Heart right ventricle (tissue), 16 donors: ENCODE measurements around the gene CHTOP. TPM values are rescaled to one million over a fixed set of nuclear protein-coding genes. Genes with fewer than 3 reads are reported as not detected.

Experiments used
- ATAC-seq, 8 donors: fragments of 200-7000 bp; cut with Tn5 transposase; one replicate each; pipeline ENCODE4 v1.9.1; 2020; ENCODE audit warnings: mild to moderate bottlenecking in 8 of 8, moderate library complexity in 8 of 8, moderate number of reproducible peaks in 1 of 8
- DNase-seq, 2 donors: peaks; one replicate each; pipeline ENCODE4 v3.0.0-alpha.2; 2020
- H3K27ac ChIP-seq, 10 donors: fragments of 200-600 bp; sonication (generic) in 2 of 10; one replicate each; pipeline versions ENCODE4 v1.5.0 to v1.8.0; 2020 to 2022; ENCODE audit warnings: mild to moderate bottlenecking in 3 of 10
- H3K27me3 ChIP-seq, 7 donors: fragments of 200-600 bp; one replicate each; pipeline ENCODE4 v1.8.0; 2021 to 2022; ENCODE audit warnings: mild to moderate bottlenecking in 2 of 7
- H3K36me3 ChIP-seq, 9 donors: fragments of 200-600 bp; sonication (generic) in 1 of 9; one replicate each; pipeline versions ENCODE4 v1.5.0 to v1.8.0; 2020 to 2022; ENCODE audit warnings: mild to moderate bottlenecking in 2 of 9
- H3K4me1 ChIP-seq, 9 donors: fragments of 200-600 bp; sonication (generic) in 1 of 9; one replicate each; pipeline versions ENCODE4 v1.5.0 to v1.8.0; 2020 to 2022; ENCODE audit warnings: mild to moderate bottlenecking in 4 of 9
- H3K4me3 ChIP-seq, 10 donors: fragments of 200-600 bp; sonication (generic) in 2 of 10; one replicate each; pipeline versions ENCODE4 v1.5.0 to v1.8.0; 2020 to 2022; ENCODE audit warnings: mild to moderate bottlenecking in 7 of 10, moderate library complexity in 2 of 10
- H3K9me3 ChIP-seq, 11 donors: fragments of 200-600 bp in 10 of 11; sonication (generic) in 2 of 11; one replicate each; pipeline versions ENCODE4 v1.5.0 to v1.8.0; 2013 to 2022; ENCODE audit warnings: mild to moderate bottlenecking in 2 of 11, control low read depth in 1 of 11, moderate library complexity in 1 of 11
- CTCF ChIP-seq, 9 donors: fragments of 200-600 bp; sonication (generic) in 2 of 9; IDR thresholded peaks; one replicate each; pipeline versions ENCODE4 v1.5.0 to v1.8.0; 2021 to 2022; ENCODE audit warnings: antibody characterized with exemption in 9 of 9, mild to moderate bottlenecking in 5 of 9, moderate library complexity in 1 of 9
- WGBS, 2 donors: extraction: QIAGEN DNeasy Blood & Tissue Kit; methylation state at CpG; one replicate each; pipeline ENCODE4 v1.1.7; 2013; ENCODE audit warnings: inconsistent platforms in 1 of 2; 5-methylcytosine and 5-hydroxymethylcytosine counted together
- intact Hi-C, 10 donors: fragments of 100-400 bp; cut with DNase I; formaldehyde crosslinking; loops; one replicate each; pipeline versions ENCODE4 v1.11.1 to v1.14.2; 2022
- microRNA-seq, 2 donors: library from miRNA; unstranded; fragments of <30 nt; microRNA quantifications; one replicate each; pipeline ENCODE4 v1.2.0, GENCODE V29; 2021
- polyA plus RNA-seq, 2 donors: library from polyadenylated mRNA; stranded (reverse); fragments of 200-250 nt; gene quantifications; one replicate each; pipeline ENCODE4 v1.2.3, GENCODE V29; 2013
- total RNA-seq, 10 donors: library from RNA; stranded (reverse); fragmentation: NEBNext Ultra II Directional in 3 of 10; extraction: Animal tissue kit (Norgen Biotek cat#: 25700) in 3 of 10; gene quantifications; one replicate each; pipeline versions ENCODE4 v1.2.1 to v1.2.4, GENCODE V29; 2021 to 2023
- donor health status: Arrhythmogenic right ventricular cardiomyopathy.
- donor health status: ischemic (EF 13 %, LVEDD 7.1; RV severe dilation, severe dysfunction).
- donor health status: healthy with polysubstance abuse.
- donor health status: DM: no; HTN: yes; CAD: no.
- donor health status: DM: no; HTN: no; CAD: no.
- donor health status: ischemic (EF 25% LVEDD 6.9; RV normal size, moderate dysfunction).
- donor health status: ischemic (EF 25% LVEDD 5.7; RV mildly dilated, moderate dysfunction).
- donor health status: healthy.
- donor health status: DM: yes; HTN: yes; CAD: no.
- donor health status: Ischemic cardiomyopathy.
- donor health status: ischemic (EF 35%, LVEDD 5.7; RV mildly dilated, moderate dysfunction).
- donor health status: nonischemic (EF 11% LVEDD 7.7; RV severe dilation, severe dysfunction).
- donor health status: DM: yes; HTN: yes; CAD: no.
- donor health status: PGD.
- donor health status: ischemic (EF 29% LVEDD 5.4; RV normal size, mild dysfunction).
- donor health status: nonischemic (EF 23%, LVEDD 6.1; RV moderate dilation, normal function).

Gene CHTOP
- total and polyA plus RNA-seq, 12 donors: 61.6 to 95.5 (median 77.7) TPM

GRCh38 chr1:153688736-153689328, 55.0 kb downstream of the CHTOP start:
- intact Hi-C loops: no loop called here
- no peak for ATAC-seq

GRCh38 chr1:153693466-153693865, 59.6 kb downstream of the CHTOP start:
- WGBS, 2 donors: 83 to 87% methylated on average over 4 of the region's 4 CpGs
- ATAC-seq: no peak
- intact Hi-C loops: no loop called here

More at GRCh38 chr1:153688736-153689328, 55.0 kb downstream of the CHTOP start:
- Histone ChIP-seq H3K4me1 (no peaks in the 10 kb centered on the region), H3K4me3 (no peak overlapping the region), H3K27me3 (no peaks in the 10 kb centered on the region), H3K27ac (no peak overlapping the region), H3K36me3 (peaks cover 0 to 88% (median 0%) of the 10 kb centered on the region in 9 donors), H3K9me3 (no peaks in the 10 kb centered on the region)
- no peak for TF ChIP-seq CTCF (IDR thresholded peaks at IDR 0.05)
- WGBS, 2 donors: 89 to 91% methylated on average over 18 of the region's 18 CpGs
- DNase-seq: no peak

More at GRCh38 chr1:153693466-153693865, 59.6 kb downstream of the CHTOP start:
- TF ChIP-seq CTCF (IDR thresholded peaks at IDR 0.05): no peak
- Histone ChIP-seq H3K4me1 (peaks cover 2 to 20% (median 15%) of the 10 kb centered on the region in 9 donors), H3K36me3 (peaks cover 0 to 45% (median 0%) of the 10 kb centered on the region in 9 donors), H3K27me3 (no peaks in the 10 kb centered on the region), H3K9me3 (no peaks in the 10 kb centered on the region), H3K27ac (no peak overlapping the region), H3K4me3 (no peak overlapping the region)
- no peak for DNase-seq

Small RNA genes lying within 50 kb of the gene (microRNA-seq; reads per million reads assigned to microRNA genes)
- gene MIR8083: 0 reads per million in 2 donors

Other genes with a start within 250 kb of the CHTOP start
- gene S100A8, start 243.0 kb upstream of the CHTOP start, total RNA-seq: 100 to 1,000 TPM in 1 of 10 donors, 10 to 100 TPM in 7, 1 to 10 TPM in 2; 6.2 to 105 (median 24.5) TPM
- 10 to 100 TPM; 73.6 to 79.2 TPM for gene S100A8, start 243.0 kb upstream of the CHTOP start, polyA plus RNA-seq
- gene S100A7A, start 217.5 kb upstream of the CHTOP start, total RNA-seq: not detected
- not detected for gene S100A7A, start 217.5 kb upstream of the CHTOP start, polyA plus RNA-seq
- not detected for gene S100A7, start 173.4 kb upstream of the CHTOP start, total RNA-seq
- under 1 TPM in 1 of 2 donors, not detected in 1; 0.20 TPM for gene S100A7, start 173.4 kb upstream of the CHTOP start, polyA plus RNA-seq
- gene S100A6, start 98.1 kb upstream of the CHTOP start, total RNA-seq: 100 to 1,000 TPM; 237 to 385 (median 294) TPM
- gene S100A6, start 98.1 kb upstream of the CHTOP start, polyA plus RNA-seq: 1,000 to 10,000 TPM in 1 of 2 donors, 100 to 1,000 TPM in 1; 630 to 2,261 TPM
- gene S100A5, start 93.1 kb upstream of the CHTOP start, total RNA-seq: not detected
- not detected for gene S100A5, start 93.1 kb upstream of the CHTOP start, polyA plus RNA-seq
- 100 to 1,000 TPM in 2 of 10 donors, 10 to 100 TPM in 8; 29.4 to 166 (median 68.1) TPM for gene S100A4, start 88.3 kb upstream of the CHTOP start, total RNA-seq
- gene S100A4, start 88.3 kb upstream of the CHTOP start, polyA plus RNA-seq: 100 to 1,000 TPM; 196 to 755 TPM
- 1 to 10 TPM in 3 of 10 donors, under 1 TPM in 1, not detected in 6; 0.30 to 2.9 (median 1.9) TPM for gene S100A3, start 84.8 kb upstream of the CHTOP start, total RNA-seq
- gene S100A3, start 84.8 kb upstream of the CHTOP start, polyA plus RNA-seq: 1 to 10 TPM; 2.4 to 6.3 TPM
- gene S100A2, start 68.2 kb upstream of the CHTOP start, total RNA-seq: 1 to 10 TPM in 9 of 10 donors, not detected in 1; 1.2 to 4.5 (median 3.1) TPM
- 1 to 10 TPM; 2.2 to 7.4 TPM for gene S100A2, start 68.2 kb upstream of the CHTOP start, polyA plus RNA-seq
- 10 to 100 TPM; 28.8 to 68.2 (median 40.2) TPM for gene S100A16, start 20.9 kb upstream of the CHTOP start, total RNA-seq
- gene S100A16, start 20.9 kb upstream of the CHTOP start, polyA plus RNA-seq: 100 to 1,000 TPM in 1 of 2 donors, 10 to 100 TPM in 1; 98.6 to 176 TPM
- 1 to 10 TPM; 1.7 to 7.3 (median 4.6) TPM for gene S100A14, start 17.7 kb upstream of the CHTOP start, total RNA-seq
- 1 to 10 TPM in 1 of 2 donors, under 1 TPM in 1; 0.80 to 4.1 TPM for gene S100A14, start 17.7 kb upstream of the CHTOP start, polyA plus RNA-seq
- gene S100A13, start 6.6 kb upstream of the CHTOP start, total RNA-seq: 100 to 1,000 TPM; 101 to 150 (median 125) TPM
- gene S100A13, start 6.6 kb upstream of the CHTOP start, polyA plus RNA-seq: 100 to 1,000 TPM; 173 to 335 TPM
- 1,000 to 10,000 TPM; 1,287 to 3,035 (median 2,343) TPM for gene S100A1, start 5.6 kb upstream of the CHTOP start, total RNA-seq
- 1,000 to 10,000 TPM in 1 of 2 donors, 100 to 1,000 TPM in 1; 685 to 2,765 TPM for gene S100A1, start 5.6 kb upstream of the CHTOP start, polyA plus RNA-seq
- gene SNAPIN, start 24.6 kb downstream of the CHTOP start, total RNA-seq: 10 to 100 TPM; 56.7 to 83.3 (median 73.4) TPM
- gene SNAPIN, start 24.6 kb downstream of the CHTOP start, polyA plus RNA-seq: 10 to 100 TPM; 38.6 to 54.4 TPM
- 10 to 100 TPM; 61.1 to 87.3 (median 70.8) TPM for gene ILF2, start 36.9 kb downstream of the CHTOP start, total RNA-seq
- 100 to 1,000 TPM in 1 of 2 donors, 10 to 100 TPM in 1; 17.3 to 114 TPM for gene ILF2, start 36.9 kb downstream of the CHTOP start, polyA plus RNA-seq
- 10 to 100 TPM in 6 of 10 donors, 1 to 10 TPM in 4; 8.0 to 24.3 (median 10.4) TPM for gene NPR1, start 44.6 kb downstream of the CHTOP start, total RNA-seq
- gene NPR1, start 44.6 kb downstream of the CHTOP start, polyA plus RNA-seq: 10 to 100 TPM; 24.3 to 29.0 TPM
- 10 to 100 TPM; 25.4 to 32.8 (median 31.1) TPM for gene INTS3, start 94.0 kb downstream of the CHTOP start, total RNA-seq
- gene INTS3, start 94.0 kb downstream of the CHTOP start, polyA plus RNA-seq: 10 to 100 TPM; 30.8 to 46.1 TPM
- 10 to 100 TPM in 2 of 10 donors, 1 to 10 TPM in 8; 5.9 to 16.0 (median 8.9) TPM for gene SLC27A3, start 141.3 kb downstream of the CHTOP start, total RNA-seq
- 10 to 100 TPM; 26.7 to 43.8 TPM for gene SLC27A3, start 141.3 kb downstream of the CHTOP start, polyA plus RNA-seq